Common myeloid progenitor, CD34-positive (primary cell): Measurements from ENCODE around the gene TUBAL3.

Experiments
- CTCF ChIA-PET: fragments of 350-600 bp; sonication (Branson Sonifier 250); formaldehyde crosslinking; loops from one replicate; lab custom pipeline; 2021; ENCODE audit warnings: antibody characterized with exemption; lab: Charles Lee
- POLR2A ChIA-PET: fragments of 350-600 bp; sonication (Branson Sonifier 250); formaldehyde crosslinking; loops from one replicate; lab custom pipeline; 2021; ENCODE audit warnings: antibody characterized with exemption; lab: Charles Lee
- DNase-seq, 3 donors: peaks; one replicate each; pipeline versions ENCODE4 v3.0.0 to v3.0.0-alpha.2; 2013
- H3K27ac ChIP-seq, 2 experiments: 1 replicate in 1 of 2; 2 replicates in 1 of 2; pipeline ENCODE4 v1.7.0; 2013; ENCODE audit warnings: inconsistent platforms in 2 of 2, low read length in 2 of 2, mild to moderate bottlenecking in 2 of 2, low read depth in 1 of 2, moderate library complexity in 1 of 2; ENCODE audit not compliant: severe bottlenecking in 2 of 2, insufficient read depth in 1 of 2, poor library complexity in 1 of 2
- H3K27me3 ChIP-seq, 5 experiments: replicated peaks in 2 of 5; 1 replicate in 3 of 5; 2 replicates in 2 of 5; pipeline versions ENCODE4 v1.6.1 to v1.7.0; 2013; ENCODE audit warnings: low read length in 4 of 5, mild to moderate bottlenecking in 2 of 5, moderate library complexity in 2 of 5, inconsistent platforms in 1 of 5; ENCODE audit not compliant: insufficient read depth in 5 of 5, control insufficient read depth in 4 of 5
- H3K36me3 ChIP-seq, 4 experiments: 1 replicate in 2 of 4; 2 replicates in 2 of 4; pipeline versions ENCODE4 v1.6.1 to v1.7.0; 2013; ENCODE audit warnings: low read length in 3 of 4, control low read depth in 1 of 4, mild to moderate bottlenecking in 1 of 4; ENCODE audit not compliant: control insufficient read depth in 4 of 4, insufficient read depth in 4 of 4
- H3K4me1 ChIP-seq, 4 experiments: 1 replicate in 3 of 4; 2 replicates in 1 of 4; pipeline versions ENCODE4 v1.6.1 to v1.7.1; 2013; ENCODE audit warnings: low read length in 3 of 4, mild to moderate bottlenecking in 3 of 4, control low read depth in 1 of 4, inconsistent platforms in 1 of 4, moderate library complexity in 1 of 4; ENCODE audit not compliant: control insufficient read depth in 4 of 4, insufficient read depth in 4 of 4; ENCODE audit errors: control extremely low read depth in 1 of 4
- H3K4me3 ChIP-seq, 7 experiments: 1 replicate in 4 of 7; 2 replicates in 3 of 7; pipeline versions ENCODE4 v1.5.1 to v1.7.0; 2013; ENCODE audit warnings: mild to moderate bottlenecking in 7 of 7, low read length in 6 of 7, moderate library complexity in 6 of 7, inconsistent platforms in 2 of 7, low read depth in 2 of 7, control low read depth in 1 of 7; ENCODE audit not compliant: insufficient read depth in 4 of 7, control insufficient read depth in 1 of 7; ENCODE audit errors: extremely low read depth in 1 of 7
- H3K9me3 ChIP-seq, 5 experiments: 1 replicate in 4 of 5; 2 replicates in 1 of 5; pipeline versions ENCODE4 v1.6.1 to v1.7.1; 2013; ENCODE audit warnings: low read length in 4 of 5, mild to moderate bottlenecking in 2 of 5, inconsistent platforms in 1 of 5, low read depth in 1 of 5, moderate library complexity in 1 of 5; ENCODE audit not compliant: control insufficient read depth in 4 of 5, insufficient read depth in 2 of 5; ENCODE audit errors: control extremely low read depth in 1 of 5
- WGBS: methylation state at CpG from one replicate; pipeline ENCODE4 v1.1.5; 2013; ENCODE audit not compliant: insufficient coverage; 5-methylcytosine and 5-hydroxymethylcytosine counted together

The TUBAL3 gene

GRCh38 chr10:5442065-5442989 lies 37.7 kb upstream of the TUBAL3 start:
- Histone ChIP-seq H3K4me3 (no peak overlapping the region), H3K9me3 (no peaks in the 10 kb centered on the region), H3K27ac (no peak overlapping the region), H3K36me3 (peaks cover 0 to 17% (median 1%) of the 10 kb centered on the region in 4 experiments), H3K4me1 (peaks cover 3 to 15% (median 11%) of the 10 kb centered on the region in 4 experiments), H3K27me3 (no peaks in the 10 kb centered on the region)
- CTCF ChIA-PET: interaction anchor here (0.8 to 11.3 kb wide), 21 partner anchors 7 to 595 kb away, joined by 3 to 185 read pairs (median 4); partner anchors contain the start of gene TUBAL3
- POLR2A ChIA-PET: no interaction called here
- DNase-seq: peak; percentile 63 to 78 (median 68)
- 100% methylated on average over 2 of the region's 9 CpGs for whole genome bisulfite sequencing

DNA sequence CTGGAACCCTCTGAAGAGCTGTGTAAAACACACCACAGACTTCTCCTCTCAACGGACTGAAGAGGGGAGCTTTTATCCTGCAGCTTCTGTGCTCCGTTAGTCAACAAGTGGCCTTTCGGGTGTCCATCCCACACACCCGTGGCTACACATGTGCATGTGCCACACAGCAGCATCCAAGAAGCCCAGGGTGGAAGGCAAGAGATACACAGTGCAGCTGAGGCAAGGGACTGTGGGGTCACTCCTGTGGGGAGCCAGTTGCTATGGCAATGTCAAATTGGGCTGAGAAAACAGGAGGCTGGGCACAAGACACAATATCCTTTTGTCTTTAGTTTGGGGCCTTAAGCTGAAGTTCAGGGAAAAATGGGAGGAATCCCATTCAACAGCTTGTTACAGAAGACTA lies 36.5 kb upstream of the TUBAL3 start:
- WGBS: 100% methylated on average over 4 of the region's 4 CpGs
- Histone ChIP-seq H3K4me1 (peaks cover 0 to 3% (median 2%) of the 10 kb centered on the region in 4 experiments), H3K4me3 (no peak overlapping the region), H3K27me3 (no peaks in the 10 kb centered on the region), H3K9me3 (no peaks in the 10 kb centered on the region), H3K27ac (no peak overlapping the region), H3K36me3 (peaks cover 0 to 17% (median 1%) of the 10 kb centered on the region in 4 experiments)
- DNase-seq: no peak
- POLR2A ChIA-PET: no interaction called here
- CTCF ChIA-PET: interaction anchor here (0.6 to 11.3 kb wide), 9 partner anchors 9 to 591 kb away, joined by 3 to 185 read pairs (median 4); no protein-coding TSS in a partner anchor

DNA sequence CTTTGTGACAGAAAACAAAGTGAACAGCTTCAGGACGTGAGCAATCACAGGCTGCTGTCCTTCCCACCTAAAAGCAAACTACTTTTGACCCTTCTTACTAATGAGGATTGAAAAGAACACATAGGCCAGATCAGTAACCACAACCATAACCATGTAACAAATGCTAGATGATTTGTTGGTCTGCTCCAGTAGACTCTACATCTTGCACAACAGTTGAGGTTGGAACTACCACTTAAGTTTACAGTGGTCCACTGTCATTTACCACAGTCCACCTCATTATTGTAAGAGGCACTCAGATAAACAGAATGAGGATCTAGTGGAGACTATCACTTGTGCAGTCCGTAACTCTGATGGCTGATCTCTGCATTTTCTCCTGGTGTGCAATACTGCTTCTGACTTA lies 35.6 kb upstream of the TUBAL3 start:
- ChIA-PET POLR2A (no interaction called here), CTCF (interaction anchor here (1.1 to 11.3 kb wide), 4 partner anchors 8 to 190 kb away, joined by 3 to 185 read pairs (median 5); no protein-coding TSS in a partner anchor)
- Histone ChIP-seq H3K27me3 (no peaks in the 10 kb centered on the region), H3K27ac (no peak overlapping the region), H3K36me3 (peaks cover 0 to 17% (median 1%) of the 10 kb centered on the region in 4 experiments), H3K4me3 (no peak overlapping the region), H3K4me1 (no peaks in the 10 kb centered on the region), H3K9me3 (no peaks in the 10 kb centered on the region)
- 100% methylated on average over 1 of the region's 2 CpGs for WGBS
- DNase-seq: no peak

DNA sequence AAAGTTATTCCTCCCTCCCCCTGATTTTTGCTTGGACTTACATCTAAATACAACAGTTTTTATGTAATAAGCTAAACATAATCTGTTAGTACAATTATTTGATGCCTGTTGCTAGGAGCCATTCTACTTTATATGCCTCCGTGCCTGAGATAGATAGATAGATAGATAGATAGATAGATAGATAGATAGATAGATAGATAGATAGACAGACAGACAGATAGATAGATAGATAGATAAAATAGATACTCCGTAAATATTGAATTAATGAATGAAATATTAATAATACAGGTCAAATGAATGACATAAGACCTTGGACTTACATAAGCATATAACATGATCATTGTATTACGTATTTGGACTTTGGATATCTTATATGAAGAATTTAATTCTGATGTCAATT lies 30.7 kb upstream of the TUBAL3 start:
- Histone ChIP-seq H3K27ac (no peak overlapping the region), H3K36me3 (peaks cover 3 to 24% (median 7%) of the 10 kb centered on the region in 4 experiments), H3K9me3 (no peaks in the 10 kb centered on the region), H3K27me3 (no peaks in the 10 kb centered on the region), H3K4me1 (peaks cover 0 to 2% (median 0%) of the 10 kb centered on the region in 4 experiments), H3K4me3 (no peak overlapping the region)
- DNase-seq: no peak
- CTCF ChIA-PET: interaction anchor here (0.7 to 3.8 kb wide), 14 partner anchors 9 to 621 kb away, joined by 3 to 22 read pairs (median 4); no protein-coding TSS in a partner anchor
- POLR2A ChIA-PET: interaction anchor here (1.1 kb wide), 1 partner anchor 609 kb away, joined by 3 read pairs; the partner anchor contains the start of gene AKR1E2
- no CpG with 5 or more reads among the region's 3 CpGs for WGBS

GRCh38 chr10:5434017-5434753 lies 29.6 kb upstream of the TUBAL3 start:
- no peaks in the 10 kb centered on the region for H3K27me3 ChIP-seq
- CTCF ChIA-PET: interaction anchor here (0.6 to 3.8 kb wide), 17 partner anchors 8 to 619 kb away, joined by 3 to 22 read pairs (median 4); no protein-coding TSS in a partner anchor
- H3K36me3 ChIP-seq: peaks cover 3 to 17% (median 6%) of the 10 kb centered on the region in 4 experiments
- no peak overlapping the region for H3K4me3 ChIP-seq
- H3K9me3 ChIP-seq: no peaks in the 10 kb centered on the region
- WGBS: 0% methylated on average over 1 of the region's 3 CpGs
- DNase-seq: peak; percentile 50 to 67 (median 61)
- H3K4me1 ChIP-seq: peaks cover 0 to 2% (median 0%) of the 10 kb centered on the region in 4 experiments
- POLR2A ChIA-PET: no interaction called here
- H3K27ac ChIP-seq: no peak overlapping the region

GRCh38 chr10:5433182-5433581 lies 28.6 kb upstream of the TUBAL3 start:
- no peaks in the 10 kb centered on the region for H3K27me3 ChIP-seq
- CTCF ChIA-PET: interaction anchor here (0.7 to 3.8 kb wide), 17 partner anchors 9 to 621 kb away, joined by 3 to 22 read pairs (median 4); no protein-coding TSS in a partner anchor
- peaks cover 0 to 2% (median 0%) of the 10 kb centered on the region in 4 experiments for H3K4me1 ChIP-seq
- no peak overlapping the region for H3K4me3 ChIP-seq
- H3K9me3 ChIP-seq: no peaks in the 10 kb centered on the region
- 93% methylated on average over 1 of the region's 1 CpG for WGBS
- no peak overlapping the region for H3K27ac ChIP-seq
- POLR2A ChIA-PET: no interaction called here
- DNase-seq: no peak
- H3K36me3 ChIP-seq: peaks cover 3 to 14% (median 6%) of the 10 kb centered on the region in 4 experiments
